Bronchial epithelial cell (primary cell): Measurements from ENCODE around the gene USB1. TPM values are rescaled to one million over a fixed set of nuclear protein-coding genes. Genes with fewer than 3 reads are reported as not detected.

ENCODE experiments used
- DNase-seq: peaks from one replicate; pipeline ENCODE4 v3.0.0-alpha.2; 2010; ENCODE audit warnings: low read depth
- FAIRE-seq: peaks from 2 replicates; lab custom pipeline; 2011; peaks lifted over from hg19 to GRCh38; lab: Jason Lieb, UNC
- H3K27me3 ChIP-seq: 2 replicates; pipeline ENCODE4 v1.5.1; 2011; ENCODE audit warnings: low read length; ENCODE audit not compliant: control insufficient read depth, insufficient read depth
- H3K36me3 ChIP-seq: 2 replicates; pipeline ENCODE4 v1.5.1; 2011; ENCODE audit warnings: low read length; ENCODE audit not compliant: control insufficient read depth, insufficient read depth
- H3K4me3 ChIP-seq: 2 replicates; pipeline ENCODE4 v1.5.1; 2011; ENCODE audit warnings: mild to moderate bottlenecking, low read depth, low read length, control low read depth
- CTCF ChIP-seq: IDR thresholded peaks from 2 replicates; pipeline ENCODE4 v1.5.1; 2011; ENCODE audit warnings: mild to moderate bottlenecking, moderate library complexity, low read length, control low read depth, inconsistent platforms; ENCODE audit not compliant: insufficient read depth, severe bottlenecking
- total RNA-seq: library from RNA; depleted of rRNA; stranded (reverse); fragments of >200 nt; gene quantifications from 2 replicates; pipeline ENCODE4 v1.2.1, GENCODE V29; 2014

USB1 gene
- total RNA-seq, 1 donor from 2014 or later: 29.5 TPM

- no peaks in the 10 kb centered on the region for H3K27me3 ChIP-seq
- peak; percentile 13 for FAIRE-seq
- no peaks in the 10 kb centered on the region for H3K36me3 ChIP-seq
- TF ChIP-seq CTCF: no peak
- no peak overlapping the region for H3K4me3 ChIP-seq
- DNase-seq: no peak
These were observed 35.7 kb downstream of the USB1 start for GRCh38 chr16:58036943-58037342.

GRCh38 chr16:58037365-58038057 lies 36.3 kb downstream of the USB1 start:
- no peaks in the 10 kb centered on the region for H3K36me3 ChIP-seq
- no peak for TF ChIP-seq CTCF
- no peaks in the 10 kb centered on the region for H3K27me3 ChIP-seq
- FAIRE-seq: peak; percentile 94
- no peak for DNase-seq
- no peak overlapping the region for H3K4me3 ChIP-seq

GRCh38 chr16:58038219-58038641 lies 37.0 kb downstream of the USB1 start:
- no peak overlapping the region for H3K4me3 ChIP-seq
- no peaks in the 10 kb centered on the region for H3K36me3 ChIP-seq
- no peaks in the 10 kb centered on the region for H3K27me3 ChIP-seq
- no peak for TF ChIP-seq CTCF
- DNase-seq: no peak
- FAIRE-seq: no peak

GRCh38 chr16:58039829-58040495 lies 38.8 kb downstream of the USB1 start:
- H3K4me3 ChIP-seq: no peak overlapping the region
- DNase-seq (no peak), FAIRE-seq (no peak)
- TF ChIP-seq CTCF: no peak
- H3K27me3 ChIP-seq: no peaks in the 10 kb centered on the region
- H3K36me3 ChIP-seq: no peaks in the 10 kb centered on the region

- Histone ChIP-seq H3K4me3 (no peak overlapping the region), H3K27me3 (no peaks in the 10 kb centered on the region), H3K36me3 (no peaks in the 10 kb centered on the region)
- DNase-seq (no peak), FAIRE-seq (no peak)
- no peak for TF ChIP-seq CTCF
These were observed 39.3 kb downstream of the USB1 start for GRCh38 chr16:58040496-58040846.
